ENCODE results near the gene PQBP1.

DNA sequence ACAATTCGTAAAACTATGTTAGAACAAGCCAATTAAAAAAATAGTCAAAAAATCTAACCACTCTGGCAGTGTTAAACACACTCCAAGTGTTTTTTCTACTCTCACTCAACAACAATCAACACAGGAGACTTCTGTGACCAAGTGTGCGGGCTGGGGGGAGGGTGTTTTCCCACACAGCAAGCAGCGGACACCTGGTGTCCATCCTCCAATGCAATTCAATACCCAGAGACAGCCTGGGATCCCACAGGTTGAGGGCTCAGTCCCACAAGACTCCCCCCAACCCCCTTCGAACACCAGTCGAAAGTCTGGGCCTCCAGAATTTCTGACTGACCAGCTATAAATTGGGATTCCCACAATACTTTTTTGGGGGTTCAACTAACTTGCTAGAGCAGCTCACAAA lies 29.4 kb downstream of the PQBP1 start:
- no peak for TF ChIP-seq EZH2 (IDR thresholded peaks at IDR 0.05; ENCODE audit: insufficient read depth, low read length)
- TF ChIP-seq, protein P1, sequence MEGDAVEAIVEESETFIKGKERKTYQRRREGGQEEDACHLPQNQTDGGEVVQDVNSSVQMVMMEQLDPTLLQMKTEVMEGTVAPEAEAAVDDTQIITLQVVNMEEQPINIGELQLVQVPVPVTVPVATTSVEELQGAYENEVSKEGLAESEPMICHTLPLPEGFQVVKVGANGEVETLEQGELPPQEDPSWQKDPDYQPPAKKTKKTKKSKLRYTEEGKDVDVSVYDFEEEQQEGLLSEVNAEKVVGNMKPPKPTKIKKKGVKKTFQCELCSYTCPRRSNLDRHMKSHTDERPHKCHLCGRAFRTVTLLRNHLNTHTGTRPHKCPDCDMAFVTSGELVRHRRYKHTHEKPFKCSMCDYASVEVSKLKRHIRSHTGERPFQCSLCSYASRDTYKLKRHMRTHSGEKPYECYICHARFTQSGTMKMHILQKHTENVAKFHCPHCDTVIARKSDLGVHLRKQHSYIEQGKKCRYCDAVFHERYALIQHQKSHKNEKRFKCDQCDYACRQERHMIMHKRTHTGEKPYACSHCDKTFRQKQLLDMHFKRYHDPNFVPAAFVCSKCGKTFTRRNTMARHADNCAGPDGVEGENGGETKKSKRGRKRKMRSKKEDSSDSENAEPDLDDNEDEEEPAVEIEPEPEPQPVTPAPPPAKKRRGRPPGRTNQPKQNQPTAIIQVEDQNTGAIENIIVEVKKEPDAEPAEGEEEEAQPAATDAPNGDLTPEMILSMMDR (IDR thresholded peaks at IDR 0.05; ENCODE audit: insufficient read depth, low read depth, low read length) = no peak

Measured in astrocyte (in vitro differentiated cells and primary cell).